Measurements from ENCODE around the gene AACS.

- no peak for TF ChIP-seq CTCF (IDR thresholded peaks at IDR 0.05; ENCODE audit: low read length)
- no peak for TF ChIP-seq EZH2phosphoT487 (IDR thresholded peaks at IDR 0.05; ENCODE audit: low read length)
Measured at GRCh38 chr12:125163148-125163547, 97.9 kb downstream of the AACS start.

All from MM.1S (cell line).